DOHH2 (cell line): ENCODE measurements around the gene PRICKLE1.

Experiments used
- CTCF ChIP-seq: fragments of 200-600 bp; sonication (generic); IDR thresholded peaks from one replicate; pipeline ENCODE4 v1.5.1; 2014; ENCODE audit warnings: antibody characterized with exemption, mild to moderate bottlenecking, low read depth, low read length; ENCODE audit not compliant: poor library complexity, severe bottlenecking
- EZH2phosphoT487 ChIP-seq: fragments of 200-600 bp; sonication (generic); IDR thresholded peaks from 2 replicates; pipeline ENCODE4 v1.6.1; 2017; ENCODE audit warnings: borderline replicate concordance, mild to moderate bottlenecking, antibody characterized with exemption, low read length, moderate library complexity, mixed read lengths

- TF ChIP-seq CTCF (no peak), EZH2phosphoT487 (no peak)
Observed at GRCh38 chr12:42524716-42525115, 64.8 kb downstream of the PRICKLE1 start.
